Dendritic cell treated with granulocyte-macrophage colony-stimulating factor and Interleukin-4, amounts not matched to agents 40 ng/mL and 50 ng/mL, for 4 days (primary cell): ENCODE data around the gene RETREG2.

Experiments used
- H3K27ac Mint-ChIP-seq: one replicate; pipeline ENCODE4 v1.8.0; 2022; ENCODE audit warnings: mild to moderate bottlenecking, mixed read lengths
- H3K27me3 Mint-ChIP-seq: one replicate; pipeline ENCODE4 v1.8.0; 2022; ENCODE audit warnings: mild to moderate bottlenecking, mixed read lengths
- H3K36me3 Mint-ChIP-seq: one replicate; pipeline ENCODE4 v1.8.0; 2022; ENCODE audit warnings: low read depth, mixed read lengths
- H3K4me1 Mint-ChIP-seq: one replicate; pipeline ENCODE4 v1.8.0; 2022; ENCODE audit warnings: low read depth, mixed read lengths
- H3K4me3 Mint-ChIP-seq: one replicate; pipeline ENCODE4 v1.8.0; 2022; ENCODE audit warnings: mild to moderate bottlenecking, moderate library complexity, mixed read lengths
- H3K9me3 Mint-ChIP-seq: one replicate; pipeline ENCODE4 v1.8.0; 2022; ENCODE audit warnings: mixed read lengths
- intact Hi-C: fragments of 100-400 bp; cut with micrococcal nuclease; formaldehyde crosslinking; loops from one replicate; pipeline ENCODE4 v1.15.0; 2022

RETREG2 gene

GRCh38 chr2:219160186-219161017 lies 17.7 kb upstream of the RETREG2 start, which contains the start of gene NHEJ1:
Gene NHEJ1 (minus strand): TSS chr2:219160815. CDS start chr2:219158362, 2,453 bp downstream.
- H3K27ac Mint-ChIP-seq, result peak within 1 kb of the TSS; percentile 90
- H3K4me3 Mint-ChIP-seq, result peak within 1 kb of the TSS; percentile 84
- H3K4me1 Mint-ChIP-seq, result peaks cover 19% of the 10 kb centered on the region
- H3K9me3 Mint-ChIP-seq, result no peaks in the 10 kb centered on the region
- intact Hi-C loops, result loop anchor here (1.0 to 2.0 kb wide), 5 partner anchors 16 to 138 kb away; partner anchors contain the start of genes ABCB6, CNPPD1 and DNAJB2
- H3K27me3 Mint-ChIP-seq, result no peaks in the 10 kb centered on the region
- H3K36me3 Mint-ChIP-seq, result peaks cover 31% of the 10 kb centered on the region

- peak overlapping the region; percentile 90 for H3K27ac Mint-ChIP-seq
- peak overlapping the region; percentile 84 for H3K4me3 Mint-ChIP-seq
- intact Hi-C loops, result loop anchor here (2.0 kb wide), 1 partner anchor 58 kb away; the partner anchor contains the start of gene ABCB6
- H3K9me3 Mint-ChIP-seq, result no peaks in the 10 kb centered on the region
- peaks cover 19% of the 10 kb centered on the region for H3K4me1 Mint-ChIP-seq
- H3K27me3 Mint-ChIP-seq, result no peaks in the 10 kb centered on the region
- H3K36me3 Mint-ChIP-seq, result peaks cover 35% of the 10 kb centered on the region
Measured at GRCh38 chr2:219161097-219161496, 17.0 kb upstream of the RETREG2 start.

GRCh38 chr2:219163156-219163555 lies 14.9 kb upstream of the RETREG2 start:
- peaks cover 20% of the 10 kb centered on the region for H3K4me1 Mint-ChIP-seq
- peaks cover 20% of the 10 kb centered on the region for H3K36me3 Mint-ChIP-seq
- no peaks in the 10 kb centered on the region for H3K27me3 Mint-ChIP-seq
- no peak overlapping the region for H3K27ac Mint-ChIP-seq
- H3K4me3 Mint-ChIP-seq, result no peak overlapping the region
- H3K9me3 Mint-ChIP-seq, result no peaks in the 10 kb centered on the region
- intact Hi-C loops, result no loop called here

GRCh38 chr2:219165058-219165911 lies 12.8 kb upstream of the RETREG2 start:
- Mint-ChIP-seq H3K36me3 (peaks cover 19% of the 10 kb centered on the region), H3K9me3 (no peaks in the 10 kb centered on the region), H3K27ac (no peak overlapping the region), H3K27me3 (no peaks in the 10 kb centered on the region), H3K4me1 (peaks cover 29% of the 10 kb centered on the region), H3K4me3 (no peak overlapping the region)
- intact Hi-C loops, result no loop called here

GRCh38 chr2:219167997-219168396 lies 10.1 kb upstream of the RETREG2 start:
- Mint-ChIP-seq H3K36me3 (peaks cover 35% of the 10 kb centered on the region), H3K27ac (peak overlapping the region; percentile 64), H3K9me3 (no peaks in the 10 kb centered on the region), H3K4me1 (peaks cover 41% of the 10 kb centered on the region), H3K4me3 (no peak overlapping the region), H3K27me3 (no peaks in the 10 kb centered on the region)
- intact Hi-C loops, result no loop called here

- Mint-ChIP-seq H3K9me3 (no peaks in the 10 kb centered on the region), H3K27ac (peak overlapping the region; percentile 64), H3K27me3 (no peaks in the 10 kb centered on the region), H3K4me1 (peaks cover 46% of the 10 kb centered on the region), H3K4me3 (no peak overlapping the region), H3K36me3 (peaks cover 40% of the 10 kb centered on the region)
- intact Hi-C loops, result no loop called here
Measured at GRCh38 chr2:219168526-219168925, 9.5 kb upstream of the RETREG2 start.

- Mint-ChIP-seq H3K27me3 (no peaks in the 10 kb centered on the region), H3K27ac (peak overlapping the region; percentile 64), H3K36me3 (peaks cover 44% of the 10 kb centered on the region), H3K4me3 (no peak overlapping the region), H3K4me1 (peaks cover 49% of the 10 kb centered on the region), H3K9me3 (no peaks in the 10 kb centered on the region)
- intact Hi-C loops, result no loop called here
Measured at GRCh38 chr2:219168932-219169331, 9.1 kb upstream of the RETREG2 start.

- Mint-ChIP-seq H3K4me3 (no peak within 1 kb of the TSS), H3K27ac (no peak within 1 kb of the TSS)
Measured at GRCh38 chr2:219169930-219170654, 8.0 kb upstream of the RETREG2 start, which contains the start of gene SLC23A3. Gene SLC23A3 (minus strand): TSS chr2:219170029. CDS start chr2:219169984, 45 bp downstream.

GRCh38 chr2:219171231-219171651 lies 6.8 kb upstream of the RETREG2 start:
- Mint-ChIP-seq H3K9me3 (no peaks in the 10 kb centered on the region), H3K4me1 (peaks cover 70% of the 10 kb centered on the region), H3K27me3 (no peaks in the 10 kb centered on the region), H3K4me3 (no peak overlapping the region), H3K27ac (peak overlapping the region; percentile 76), H3K36me3 (peaks cover 60% of the 10 kb centered on the region)
- intact Hi-C loops, result loop anchor here (10.0 kb wide), 1 partner anchor 214 kb away; the partner anchor contains the start of gene DNPEP

More at GRCh38 chr2:219169930-219170654, 8.0 kb upstream of the RETREG2 start, which contains the start of gene SLC23A3:
- Mint-ChIP-seq H3K9me3 (no peaks in the 10 kb centered on the region), H3K27me3 (no peaks in the 10 kb centered on the region), H3K4me1 (peaks cover 60% of the 10 kb centered on the region), H3K36me3 (peaks cover 56% of the 10 kb centered on the region)
- intact Hi-C loops, result loop anchor here (10.0 kb wide), 1 partner anchor 215 kb away; the partner anchor contains the start of gene DNPEP

GRCh38 chr2:219172231-219173154 lies 5.6 kb upstream of the RETREG2 start:
- H3K9me3 Mint-ChIP-seq, result no peaks in the 10 kb centered on the region
- H3K4me3 Mint-ChIP-seq, result peak overlapping the region; percentile 39
- H3K27me3 Mint-ChIP-seq, result no peaks in the 10 kb centered on the region
- intact Hi-C loops, result loop anchor here (10.0 kb wide), 1 partner anchor 212 kb away; the partner anchor contains the start of gene DNPEP
- peaks cover 68% of the 10 kb centered on the region for H3K36me3 Mint-ChIP-seq
- H3K27ac Mint-ChIP-seq, result peak overlapping the region; percentile 76
- H3K4me1 Mint-ChIP-seq, result peaks cover 77% of the 10 kb centered on the region

- H3K27ac Mint-ChIP-seq, result peak overlapping the region; percentile 76
- intact Hi-C loops, result loop anchor here (10.0 kb wide), 1 partner anchor 212 kb away; the partner anchor contains the start of gene DNPEP
- no peak overlapping the region for H3K4me3 Mint-ChIP-seq
- H3K4me1 Mint-ChIP-seq, result peaks cover 75% of the 10 kb centered on the region
- peaks cover 66% of the 10 kb centered on the region for H3K36me3 Mint-ChIP-seq
- H3K27me3 Mint-ChIP-seq, result no peaks in the 10 kb centered on the region
- H3K9me3 Mint-ChIP-seq, result no peaks in the 10 kb centered on the region
Measured at GRCh38 chr2:219173176-219173575, 4.9 kb upstream of the RETREG2 start.

GRCh38 chr2:219174146-219174545 lies 3.9 kb upstream of the RETREG2 start:
- intact Hi-C loops, result loop anchor here (10.0 kb wide), 1 partner anchor 211 kb away; the partner anchor contains the start of gene DNPEP
- peak overlapping the region; percentile 24 for H3K4me3 Mint-ChIP-seq
- H3K36me3 Mint-ChIP-seq, result peaks cover 75% of the 10 kb centered on the region
- H3K9me3 Mint-ChIP-seq, result no peaks in the 10 kb centered on the region
- H3K27me3 Mint-ChIP-seq, result no peaks in the 10 kb centered on the region
- peak overlapping the region; percentile 20 for H3K27ac Mint-ChIP-seq
- H3K4me1 Mint-ChIP-seq, result peaks cover 73% of the 10 kb centered on the region
